GM12864 (cell line): ENCODE measurements around the gene YWHAG.

Source experiments
- DNase-seq: peaks from one replicate; pipeline ENCODE4 v3.0.0-alpha.2; 2011; ENCODE audit warnings: low read depth
- H3K4me3 ChIP-seq: 2 replicates; pipeline ENCODE4 v1.5.1; 2011; ENCODE audit warnings: mild to moderate bottlenecking, low read depth, low read length, control low read depth
- CTCF ChIP-seq: IDR thresholded peaks from 2 replicates; pipeline ENCODE4 v1.5.1; 2011; ENCODE audit warnings: low read depth, mild to moderate bottlenecking, moderate library complexity, low read length, control low read depth, inconsistent platforms; ENCODE audit errors: missing control alignments

Gene YWHAG

GRCh38 chr7:76346778-76347177 lies 12.0 kb downstream of the YWHAG start:
- no peak overlapping the region for H3K4me3 ChIP-seq
- DNase-seq, result no peak
- TF ChIP-seq CTCF, result no peak

GRCh38 chr7:76346097-76346496 lies 12.7 kb downstream of the YWHAG start:
- TF ChIP-seq CTCF, result no peak
- no peak for DNase-seq

GRCh38 chr7:76343931-76344321 lies 14.9 kb downstream of the YWHAG start:
- TF ChIP-seq CTCF, result no peak
- DNase-seq, result no peak
- no peak overlapping the region for H3K4me3 ChIP-seq

More at GRCh38 chr7:76346097-76346496, 12.7 kb downstream of the YWHAG start:
- no peak overlapping the region for H3K4me3 ChIP-seq

- no peak overlapping the region for H3K4me3 ChIP-seq
- no peak for DNase-seq
- TF ChIP-seq CTCF, result no peak
Observed at GRCh38 chr7:76343294-76343930, 15.4 kb downstream of the YWHAG start.

- no peak for DNase-seq
- no peak for TF ChIP-seq CTCF
- no peak overlapping the region for H3K4me3 ChIP-seq
Observed at GRCh38 chr7:76342222-76342621, 16.6 kb downstream of the YWHAG start.

- TF ChIP-seq CTCF, result no peak
- no peak for DNase-seq
Observed at GRCh38 chr7:76340617-76341131, 18.1 kb downstream of the YWHAG start.

More at GRCh38 chr7:76340617-76341131, 18.1 kb downstream of the YWHAG start:
- no peak overlapping the region for H3K4me3 ChIP-seq
